Measurements from ENCODE around the gene CCBE1. TPM values are rescaled to one million over a fixed set of nuclear protein-coding genes. Genes with fewer than 3 reads are reported as not detected.
"Not testable (repeated sequence)": the region's sequence is repeated elsewhere in the genome, so short reads cannot be mapped to it uniquely, and the experiment has no call there.

Gene CCBE1
- total and polyA plus RNA-seq, 10 donors = 0.06 to 0.93 (median 0.23) TPM

DNA sequence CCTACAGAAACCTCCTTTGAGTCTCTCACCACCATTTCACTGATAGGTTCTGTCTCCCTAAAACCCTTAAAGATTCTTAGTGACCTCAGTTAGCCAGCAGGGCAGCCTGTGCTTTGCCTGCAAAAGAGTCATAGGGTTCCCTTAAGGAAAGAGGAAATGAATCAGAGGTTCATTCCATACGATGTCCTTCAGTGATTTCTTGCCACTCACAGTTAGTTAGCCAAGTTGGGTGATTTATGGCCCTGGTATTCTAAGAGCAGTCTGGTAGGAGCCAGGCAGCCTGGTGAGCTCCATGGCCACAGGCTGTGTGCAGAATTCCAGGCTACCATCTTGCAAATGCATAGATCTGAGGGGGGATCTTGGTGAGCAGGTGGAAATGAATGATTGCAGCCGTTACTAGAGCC is 18.7 kb upstream of the CCBE1 start:
- Histone ChIP-seq H3K36me3 (no peaks in the 10 kb centered on the region), H3K27me3 (replicated peaks in 1 of 7) (no peaks in the 10 kb centered on the region), H3K4me1 (no peaks in the 10 kb centered on the region), H3K4me3 (no peak overlapping the region), H3K9me3 (no peaks in the 10 kb centered on the region), H3K27ac (no peak overlapping the region)
- intact Hi-C loops (cut with DNase I; ENCODE audit: low total_unique reads) = no loop called here
- DNase-seq = no peak
- TF ChIP-seq, protein P1, sequence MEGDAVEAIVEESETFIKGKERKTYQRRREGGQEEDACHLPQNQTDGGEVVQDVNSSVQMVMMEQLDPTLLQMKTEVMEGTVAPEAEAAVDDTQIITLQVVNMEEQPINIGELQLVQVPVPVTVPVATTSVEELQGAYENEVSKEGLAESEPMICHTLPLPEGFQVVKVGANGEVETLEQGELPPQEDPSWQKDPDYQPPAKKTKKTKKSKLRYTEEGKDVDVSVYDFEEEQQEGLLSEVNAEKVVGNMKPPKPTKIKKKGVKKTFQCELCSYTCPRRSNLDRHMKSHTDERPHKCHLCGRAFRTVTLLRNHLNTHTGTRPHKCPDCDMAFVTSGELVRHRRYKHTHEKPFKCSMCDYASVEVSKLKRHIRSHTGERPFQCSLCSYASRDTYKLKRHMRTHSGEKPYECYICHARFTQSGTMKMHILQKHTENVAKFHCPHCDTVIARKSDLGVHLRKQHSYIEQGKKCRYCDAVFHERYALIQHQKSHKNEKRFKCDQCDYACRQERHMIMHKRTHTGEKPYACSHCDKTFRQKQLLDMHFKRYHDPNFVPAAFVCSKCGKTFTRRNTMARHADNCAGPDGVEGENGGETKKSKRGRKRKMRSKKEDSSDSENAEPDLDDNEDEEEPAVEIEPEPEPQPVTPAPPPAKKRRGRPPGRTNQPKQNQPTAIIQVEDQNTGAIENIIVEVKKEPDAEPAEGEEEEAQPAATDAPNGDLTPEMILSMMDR (IDR thresholded peaks at IDR 0.05 in 8 of 11, conservative IDR thresholded peaks at IDR 0.05 in 3 of 11) = no peak
- no peak for TF ChIP-seq POLR2A (IDR thresholded peaks at IDR 0.05)
- TF ChIP-seq POLR2AphosphoS5 (IDR thresholded peaks at IDR 0.05) = no peak
- 35 to 44% (median 38%) methylated on average over 2 of the region's 2 CpGs for WGBS, 5 donors

DNA sequence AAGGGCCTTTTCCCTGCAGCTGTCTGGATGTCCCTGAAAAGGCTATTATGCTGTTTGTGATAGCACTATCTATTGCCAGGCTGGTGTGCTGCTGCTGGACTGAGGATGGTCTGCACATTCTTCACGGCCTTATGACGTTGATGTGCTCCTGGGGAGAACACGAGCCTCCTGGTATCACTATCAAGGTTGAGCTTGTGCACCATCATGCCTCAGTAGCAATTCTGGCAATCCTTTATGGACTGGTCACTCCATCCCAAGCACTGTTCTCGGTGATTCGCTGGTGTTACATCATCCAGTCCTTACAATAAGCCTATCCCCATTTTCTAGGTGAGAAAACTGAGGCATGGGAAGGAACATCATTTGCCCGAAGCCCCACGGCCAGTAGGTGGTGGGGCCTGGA is 18.2 kb upstream of the CCBE1 start:
- Histone ChIP-seq H3K27me3 (replicated peaks in 1 of 7) (no peaks in the 10 kb centered on the region), H3K9me3 (no peaks in the 10 kb centered on the region), H3K36me3 (no peaks in the 10 kb centered on the region), H3K4me3 (no peak overlapping the region), H3K27ac (no peak overlapping the region), H3K4me1 (no peaks in the 10 kb centered on the region)
- TF ChIP-seq POLR2A (IDR thresholded peaks at IDR 0.05) (no peak), POLR2AphosphoS5 (IDR thresholded peaks at IDR 0.05) (no peak)
- TF ChIP-seq, protein P1 (IDR thresholded peaks at IDR 0.05 in 8 of 11, conservative IDR thresholded peaks at IDR 0.05 in 3 of 11) = no peak
- intact Hi-C loops (cut with DNase I; ENCODE audit: low total_unique reads) = no loop called here
- DNase-seq = no peak
- 81 to 92% (median 84%) methylated on average over 7 of the region's 7 CpGs for WGBS, 5 donors

DNA sequence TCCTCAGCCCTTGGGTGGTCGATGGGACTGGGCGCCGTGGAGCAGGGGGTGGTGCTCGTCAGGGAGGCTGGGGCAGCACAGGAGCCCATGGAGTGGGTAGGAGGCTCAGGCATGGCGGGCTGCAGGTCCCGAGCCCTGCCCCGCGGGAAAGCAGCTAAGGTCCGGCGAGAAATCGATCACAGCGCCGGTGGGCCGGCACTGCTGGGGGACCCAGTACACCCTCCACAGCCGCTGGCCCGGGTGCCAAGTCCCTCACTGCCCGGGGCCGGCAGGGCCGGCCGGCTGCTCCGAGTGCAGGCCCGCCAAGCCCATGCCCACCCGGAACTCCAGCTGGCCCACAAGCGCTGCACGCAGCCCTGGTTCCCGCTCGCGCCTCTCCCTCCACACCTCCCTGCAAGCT is 16.9 kb upstream of the CCBE1 start:
- H3K36me3 ChIP-seq; H3K4me3 ChIP-seq; H3K4me1 ChIP-seq; intact Hi-C loops (cut with DNase I; ENCODE audit: low total_unique reads); H3K27me3 ChIP-seq (replicated peaks in 1 of 7); DNase-seq; H3K9me3 ChIP-seq; H3K27ac ChIP-seq: not testable (repeated sequence)
- WGBS, 5 donors = 92 to 97% (median 95%) methylated on average over 5 to 28 of the region's 28 CpGs; no CpG with 5 or more reads in 1 of the 5 donors

DNA sequence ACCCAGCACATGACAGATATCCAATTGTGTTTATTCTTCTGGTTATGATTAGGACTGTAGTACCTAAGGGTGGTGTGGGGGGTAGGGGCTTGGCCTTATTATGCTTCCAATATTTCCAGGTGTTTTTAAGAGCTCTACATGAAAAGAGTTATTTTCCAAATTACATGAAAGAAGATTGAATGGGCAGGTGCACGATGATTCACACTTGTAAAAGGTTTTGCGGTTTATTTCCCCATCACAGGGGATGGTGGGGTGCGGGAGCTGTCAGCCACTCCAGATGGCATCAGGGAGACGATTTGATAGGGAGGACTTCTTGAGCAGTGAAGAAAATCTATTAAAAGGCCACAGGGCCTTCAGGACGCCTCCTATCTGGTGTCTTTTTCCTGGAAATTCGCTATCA is 15.1 kb upstream of the CCBE1 start:
- H3K27ac ChIP-seq = no peak overlapping the region
- no peak for TF ChIP-seq POLR2AphosphoS5 (IDR thresholded peaks at IDR 0.05)
- TF ChIP-seq, protein P1 (IDR thresholded peaks at IDR 0.05 in 8 of 11, conservative IDR thresholded peaks at IDR 0.05 in 3 of 11) = no peak
- TF ChIP-seq POLR2A (IDR thresholded peaks at IDR 0.05) = no peak
- 66 to 88% (median 81%) methylated on average over 6 of the region's 6 CpGs for WGBS, 5 donors
- H3K9me3 ChIP-seq = no peaks in the 10 kb centered on the region
- H3K4me3 ChIP-seq = no peak overlapping the region
- DNase-seq = no peak
- H3K27me3 ChIP-seq (replicated peaks in 1 of 7) = peaks cover 0 to 4% (median 0%) of the 10 kb centered on the region in 7 donors
- intact Hi-C loops (cut with DNase I; ENCODE audit: low total_unique reads) = no loop called here
- no peaks in the 10 kb centered on the region for H3K36me3 ChIP-seq
- H3K4me1 ChIP-seq = no peaks in the 10 kb centered on the region

DNA sequence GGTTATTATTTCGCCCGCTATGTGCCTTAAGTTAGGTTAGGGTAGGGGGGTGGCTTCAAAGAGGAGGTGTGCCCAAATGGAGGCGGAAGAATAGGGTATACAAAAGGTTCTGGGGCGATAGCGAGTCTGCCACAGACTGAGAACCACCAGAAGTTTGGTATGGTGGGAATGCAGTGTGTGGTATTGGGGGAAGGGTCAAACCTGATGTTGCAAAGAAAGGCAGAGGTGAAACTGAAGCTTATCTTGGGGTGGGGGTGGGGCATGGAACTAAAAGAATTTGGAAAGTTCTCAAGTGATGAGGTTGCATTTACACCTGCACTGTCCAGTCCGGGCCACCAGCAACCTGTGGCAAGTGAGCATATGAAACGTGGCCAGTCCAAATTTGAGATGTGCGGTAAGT is 11.8 kb upstream of the CCBE1 start:
- DNase-seq = no peak
- H3K4me3 ChIP-seq = no peak overlapping the region
- H3K27ac ChIP-seq = no peak overlapping the region
- H3K9me3 ChIP-seq = no peaks in the 10 kb centered on the region
- TF ChIP-seq, protein P1 (IDR thresholded peaks at IDR 0.05 in 8 of 11, conservative IDR thresholded peaks at IDR 0.05 in 3 of 11) = no peak
- no peak for TF ChIP-seq POLR2A (IDR thresholded peaks at IDR 0.05)
- TF ChIP-seq POLR2AphosphoS5 (IDR thresholded peaks at IDR 0.05) = no peak
- 84 to 93% (median 92%) methylated on average over 8 of the region's 8 CpGs for WGBS, 5 donors
- intact Hi-C loops (cut with DNase I; ENCODE audit: low total_unique reads) = no loop called here
- H3K4me1 ChIP-seq = no peaks in the 10 kb centered on the region
- H3K27me3 ChIP-seq (replicated peaks in 1 of 7) = peaks cover 0 to 4% (median 0%) of the 10 kb centered on the region in 7 donors
- no peaks in the 10 kb centered on the region for H3K36me3 ChIP-seq
